ENCODE results near the gene CRADD.
"Not testable (repeated sequence)": the region's sequence is repeated elsewhere in the genome, so short reads cannot be mapped to it uniquely, and the experiment has no call there.

GRCh38 chr12:93929081-93929480, 251.9 kb downstream of the CRADD start:
- TF ChIP-seq EZH2 (IDR thresholded peaks at IDR 0.05; ENCODE audit: insufficient read depth, poor library complexity, severe bottlenecking); EZH2phosphoT487 (IDR thresholded peaks at IDR 0.05; ENCODE audit: insufficient read depth, low read depth): not testable (repeated sequence)

Data from GM23248 (cell line).